Activated CD8-positive, alpha-beta memory T cell treated with anti-CD3 and anti-CD28 coated beads, Interleukin-2, amount 50 U/mL, for 1 hour (primary cell): ENCODE measurements around the gene NKAIN2.
"Not testable (repeated sequence)": the region's sequence is repeated elsewhere in the genome, so short reads cannot be mapped to it uniquely, and the experiment has no call there.

Experiments used
- DNase-seq: peaks from one replicate; pipeline ENCODE4 v3.0.0-alpha.2; 2020; ENCODE audit errors: extremely low read depth

The NKAIN2 gene

GRCh38 chr6:124433387-124434160 is 629.9 kb downstream of the NKAIN2 start:
- no peak for DNase-seq

- DNase-seq: no peak
These were observed 630.8 kb downstream of the NKAIN2 start for GRCh38 chr6:124434421-124434820.

- DNase-seq: no peak
These were observed 633.1 kb downstream of the NKAIN2 start for GRCh38 chr6:124436803-124437202.

GRCh38 chr6:124438546-124439065 is 634.9 kb downstream of the NKAIN2 start:
- DNase-seq: no peak

- no peak for DNase-seq
These were observed 637.8 kb downstream of the NKAIN2 start for GRCh38 chr6:124441450-124441849.

- no peak for DNase-seq
These were observed 639.9 kb downstream of the NKAIN2 start for GRCh38 chr6:124443541-124443940.

GRCh38 chr6:124445581-124445980 is 641.9 kb downstream of the NKAIN2 start:
- no peak for DNase-seq

- no peak for DNase-seq
These were observed 643.3 kb downstream of the NKAIN2 start for GRCh38 chr6:124446961-124447360.

GRCh38 chr6:124459268-124459667 is 655.6 kb downstream of the NKAIN2 start:
- DNase-seq: no peak

GRCh38 chr6:124462750-124463149 is 659.1 kb downstream of the NKAIN2 start:
- DNase-seq: no peak

- DNase-seq: no peak
These were observed 659.6 kb downstream of the NKAIN2 start for GRCh38 chr6:124463271-124463670.

- not testable (repeated sequence) for DNase-seq
These were observed 660.9 kb downstream of the NKAIN2 start for GRCh38 chr6:124464600-124464999.

GRCh38 chr6:124466949-124467348 is 663.3 kb downstream of the NKAIN2 start:
- DNase-seq: no peak

GRCh38 chr6:124467366-124467765 is 663.7 kb downstream of the NKAIN2 start:
- no peak for DNase-seq

- DNase-seq: no peak
These were observed 667.1 kb downstream of the NKAIN2 start for GRCh38 chr6:124470803-124471202.

- no peak for DNase-seq
These were observed 671.5 kb downstream of the NKAIN2 start for GRCh38 chr6:124475176-124475575.

- no peak for DNase-seq
These were observed 675.2 kb downstream of the NKAIN2 start for GRCh38 chr6:124478906-124479305.

- no peak for DNase-seq
These were observed 676.3 kb downstream of the NKAIN2 start for GRCh38 chr6:124479991-124480430.

- no peak for DNase-seq
These were observed 678.4 kb downstream of the NKAIN2 start for GRCh38 chr6:124482071-124482491.

- no peak for DNase-seq
These were observed 684.2 kb downstream of the NKAIN2 start for GRCh38 chr6:124487623-124488431.

- no peak for DNase-seq
These were observed 686.5 kb downstream of the NKAIN2 start for GRCh38 chr6:124490122-124490521.

GRCh38 chr6:124493259-124493658 is 689.6 kb downstream of the NKAIN2 start:
- no peak for DNase-seq
